GM21576 (cell line): Measurements from ENCODE around the gene KCNQ4.

Experiments used
- ATAC-seq: cut with Tn5 transposase; IDR thresholded peaks from one replicate; pipeline ENCODE4 v1.9.1; 2021; ENCODE audit warnings: mild to moderate bottlenecking, moderate library complexity; ENCODE audit not compliant: unreplicated experiment

Gene KCNQ4

GRCh38 chr1:40776236-40777072 is 7.1 kb upstream of the KCNQ4 start:
- ATAC-seq = no peak

GRCh38 chr1:40777224-40777970 is 6.2 kb upstream of the KCNQ4 start:
- no peak for ATAC-seq

GRCh38 chr1:40780678-40781607 is 2.6 kb upstream of the KCNQ4 start:
- no peak for ATAC-seq

GRCh38 chr1:40781608-40781971 is 2.0 kb upstream of the KCNQ4 start:
- no peak for ATAC-seq

- no peak for ATAC-seq
Measured at GRCh38 chr1:40782371-40782956, 1.1 kb upstream of the KCNQ4 start.

GRCh38 chr1:40784141-40784770 is 669 bp downstream of the KCNQ4 start:
- ATAC-seq = no peak

GRCh38 chr1:40784771-40785151 is 1.2 kb downstream of the KCNQ4 start:
- no peak for ATAC-seq

- no peak for ATAC-seq
Measured at GRCh38 chr1:40785446-40785845, 1.9 kb downstream of the KCNQ4 start.

- ATAC-seq = no peak
Measured at GRCh38 chr1:40786171-40786994, 2.8 kb downstream of the KCNQ4 start.

GRCh38 chr1:40786995-40787705 is 3.6 kb downstream of the KCNQ4 start:
- ATAC-seq = no peak

- no peak for ATAC-seq
Measured at GRCh38 chr1:40787737-40788560, 4.4 kb downstream of the KCNQ4 start.

- no peak for ATAC-seq
Measured at GRCh38 chr1:40788561-40789341, 5.2 kb downstream of the KCNQ4 start.

- no peak for ATAC-seq
Measured at GRCh38 chr1:40789342-40789598, 5.7 kb downstream of the KCNQ4 start.

GRCh38 chr1:40789661-40790430 is 6.3 kb downstream of the KCNQ4 start:
- ATAC-seq = no peak

GRCh38 chr1:40792036-40792435 is 8.4 kb downstream of the KCNQ4 start:
- ATAC-seq = no peak

GRCh38 chr1:40793617-40794016 is 10.0 kb downstream of the KCNQ4 start:
- ATAC-seq = no peak

GRCh38 chr1:40794048-40794447 is 10.5 kb downstream of the KCNQ4 start:
- no peak for ATAC-seq
